ENCODE results near the gene LRFN2.

Gene LRFN2

GRCh38 chr6:40538556-40538955 lies 48.6 kb downstream of the LRFN2 start:
- H3K4me1 ChIP-seq (ENCODE audit: control insufficient read depth in 1 of 2, insufficient read depth in 2 of 2, low read length in 2 of 2): no peaks in the 10 kb centered on the region
- H3K27me3 ChIP-seq (ENCODE audit: control insufficient read depth in 1 of 2, insufficient read depth in 2 of 2, low read length in 2 of 2): peaks cover 0 to 14% of the 10 kb centered on the region in 2 donors
- H3K4me3 ChIP-seq (ENCODE audit: low read depth in 1 of 2, low read length in 2 of 2): no peak overlapping the region
- H3K9me3 ChIP-seq (ENCODE audit: control insufficient read depth in 1 of 2, low read length in 2 of 2): no peaks in the 10 kb centered on the region
- no peaks in the 10 kb centered on the region for H3K36me3 ChIP-seq (ENCODE audit: control insufficient read depth in 1 of 2, insufficient read depth in 2 of 2, low read length in 2 of 2)
- H3K9ac ChIP-seq (ENCODE audit: low read depth in 1 of 2, low read length in 2 of 2): no peak overlapping the region
- H3K27ac ChIP-seq (ENCODE audit: low read depth, low read length): no peak overlapping the region

GRCh38 chr6:40537446-40537845 lies 49.7 kb downstream of the LRFN2 start:
- H3K36me3 ChIP-seq (ENCODE audit: control insufficient read depth in 1 of 2, insufficient read depth in 2 of 2, low read length in 2 of 2): no peaks in the 10 kb centered on the region
- H3K27ac ChIP-seq (ENCODE audit: low read depth, low read length): no peak overlapping the region
- no peak overlapping the region for H3K4me3 ChIP-seq (ENCODE audit: low read depth in 1 of 2, low read length in 2 of 2)
- no peaks in the 10 kb centered on the region for H3K4me1 ChIP-seq (ENCODE audit: control insufficient read depth in 1 of 2, insufficient read depth in 2 of 2, low read length in 2 of 2)
- peaks cover 0 to 14% of the 10 kb centered on the region in 2 donors for H3K27me3 ChIP-seq (ENCODE audit: control insufficient read depth in 1 of 2, insufficient read depth in 2 of 2, low read length in 2 of 2)
- H3K9me3 ChIP-seq (ENCODE audit: control insufficient read depth in 1 of 2, low read length in 2 of 2): no peaks in the 10 kb centered on the region
- H3K9ac ChIP-seq (ENCODE audit: low read depth in 1 of 2, low read length in 2 of 2): no peak overlapping the region

- Histone ChIP-seq H3K4me1 (ENCODE audit: control insufficient read depth in 1 of 2, insufficient read depth in 2 of 2, low read length in 2 of 2) (no peaks in the 10 kb centered on the region), H3K27me3 (ENCODE audit: control insufficient read depth in 1 of 2, insufficient read depth in 2 of 2, low read length in 2 of 2) (peaks cover 0 to 14% of the 10 kb centered on the region in 2 donors), H3K4me3 (ENCODE audit: low read depth in 1 of 2, low read length in 2 of 2) (no peak overlapping the region), H3K27ac (ENCODE audit: low read depth, low read length) (no peak overlapping the region), H3K36me3 (ENCODE audit: control insufficient read depth in 1 of 2, insufficient read depth in 2 of 2, low read length in 2 of 2) (no peaks in the 10 kb centered on the region), H3K9ac (ENCODE audit: low read depth in 1 of 2, low read length in 2 of 2) (no peak overlapping the region), H3K9me3 (ENCODE audit: control insufficient read depth in 1 of 2, low read length in 2 of 2) (no peaks in the 10 kb centered on the region)
Measured at GRCh38 chr6:40536442-40536841, 50.7 kb downstream of the LRFN2 start.

GRCh38 chr6:40535819-40536380 lies 51.3 kb downstream of the LRFN2 start:
- H3K4me3 ChIP-seq (ENCODE audit: low read depth in 1 of 2, low read length in 2 of 2): no peak overlapping the region
- peaks cover 0 to 13% of the 10 kb centered on the region in 2 donors for H3K27me3 ChIP-seq (ENCODE audit: control insufficient read depth in 1 of 2, insufficient read depth in 2 of 2, low read length in 2 of 2)
- no peaks in the 10 kb centered on the region for H3K9me3 ChIP-seq (ENCODE audit: control insufficient read depth in 1 of 2, low read length in 2 of 2)
- H3K36me3 ChIP-seq (ENCODE audit: control insufficient read depth in 1 of 2, insufficient read depth in 2 of 2, low read length in 2 of 2): no peaks in the 10 kb centered on the region
- no peak overlapping the region for H3K27ac ChIP-seq (ENCODE audit: low read depth, low read length)
- no peaks in the 10 kb centered on the region for H3K4me1 ChIP-seq (ENCODE audit: control insufficient read depth in 1 of 2, insufficient read depth in 2 of 2, low read length in 2 of 2)
- no peak overlapping the region for H3K9ac ChIP-seq (ENCODE audit: low read depth in 1 of 2, low read length in 2 of 2)

- H3K27ac ChIP-seq (ENCODE audit: low read depth, low read length): no peak overlapping the region
- no peaks in the 10 kb centered on the region for H3K9me3 ChIP-seq (ENCODE audit: control insufficient read depth in 1 of 2, low read length in 2 of 2)
- H3K36me3 ChIP-seq (ENCODE audit: control insufficient read depth in 1 of 2, insufficient read depth in 2 of 2, low read length in 2 of 2): no peaks in the 10 kb centered on the region
- peaks cover 0 to 6% of the 10 kb centered on the region in 2 donors for H3K27me3 ChIP-seq (ENCODE audit: control insufficient read depth in 1 of 2, insufficient read depth in 2 of 2, low read length in 2 of 2)
- no peak overlapping the region for H3K9ac ChIP-seq (ENCODE audit: low read depth in 1 of 2, low read length in 2 of 2)
- H3K4me3 ChIP-seq (ENCODE audit: low read depth in 1 of 2, low read length in 2 of 2): no peak overlapping the region
- no peaks in the 10 kb centered on the region for H3K4me1 ChIP-seq (ENCODE audit: control insufficient read depth in 1 of 2, insufficient read depth in 2 of 2, low read length in 2 of 2)
Measured at GRCh38 chr6:40535110-40535818, 51.9 kb downstream of the LRFN2 start.

- Histone ChIP-seq H3K9ac (ENCODE audit: low read depth in 1 of 2, low read length in 2 of 2) (no peak overlapping the region), H3K27ac (ENCODE audit: low read depth, low read length) (no peak overlapping the region), H3K4me1 (ENCODE audit: control insufficient read depth in 1 of 2, insufficient read depth in 2 of 2, low read length in 2 of 2) (peaks cover 6 to 13% of the 10 kb centered on the region in 2 donors), H3K27me3 (ENCODE audit: control insufficient read depth in 1 of 2, insufficient read depth in 2 of 2, low read length in 2 of 2) (peaks cover 0 to 2% of the 10 kb centered on the region in 2 donors), H3K4me3 (ENCODE audit: low read depth in 1 of 2, low read length in 2 of 2) (no peak overlapping the region), H3K36me3 (ENCODE audit: control insufficient read depth in 1 of 2, insufficient read depth in 2 of 2, low read length in 2 of 2) (no peaks in the 10 kb centered on the region), H3K9me3 (ENCODE audit: control insufficient read depth in 1 of 2, low read length in 2 of 2) (no peaks in the 10 kb centered on the region)
Measured at GRCh38 chr6:40532349-40533000, 54.7 kb downstream of the LRFN2 start.

- Histone ChIP-seq H3K27ac (ENCODE audit: low read depth, low read length) (no peak overlapping the region), H3K4me1 (ENCODE audit: control insufficient read depth in 1 of 2, insufficient read depth in 2 of 2, low read length in 2 of 2) (peaks cover 13 to 15% of the 10 kb centered on the region in 2 donors), H3K36me3 (ENCODE audit: control insufficient read depth in 1 of 2, insufficient read depth in 2 of 2, low read length in 2 of 2) (no peaks in the 10 kb centered on the region), H3K9ac (ENCODE audit: low read depth in 1 of 2, low read length in 2 of 2) (no peak overlapping the region), H3K9me3 (ENCODE audit: control insufficient read depth in 1 of 2, low read length in 2 of 2) (no peaks in the 10 kb centered on the region), H3K4me3 (ENCODE audit: low read depth in 1 of 2, low read length in 2 of 2) (no peak overlapping the region), H3K27me3 (ENCODE audit: control insufficient read depth in 1 of 2, insufficient read depth in 2 of 2, low read length in 2 of 2) (no peaks in the 10 kb centered on the region)
Measured at GRCh38 chr6:40529919-40530318, 57.2 kb downstream of the LRFN2 start.

- Histone ChIP-seq H3K27ac (ENCODE audit: low read depth, low read length) (no peak overlapping the region), H3K36me3 (ENCODE audit: control insufficient read depth in 1 of 2, insufficient read depth in 2 of 2, low read length in 2 of 2) (no peaks in the 10 kb centered on the region), H3K9me3 (ENCODE audit: control insufficient read depth in 1 of 2, low read length in 2 of 2) (no peaks in the 10 kb centered on the region), H3K9ac (ENCODE audit: low read depth in 1 of 2, low read length in 2 of 2) (no peak overlapping the region), H3K4me3 (ENCODE audit: low read depth in 1 of 2, low read length in 2 of 2) (no peak overlapping the region), H3K27me3 (ENCODE audit: control insufficient read depth in 1 of 2, insufficient read depth in 2 of 2, low read length in 2 of 2) (no peaks in the 10 kb centered on the region), H3K4me1 (ENCODE audit: control insufficient read depth in 1 of 2, insufficient read depth in 2 of 2, low read length in 2 of 2) (peaks cover 13 to 15% of the 10 kb centered on the region in 2 donors)
Measured at GRCh38 chr6:40529040-40529439, 58.1 kb downstream of the LRFN2 start.

- no peaks in the 10 kb centered on the region for H3K36me3 ChIP-seq (ENCODE audit: control insufficient read depth in 1 of 2, insufficient read depth in 2 of 2, low read length in 2 of 2)
- H3K27ac ChIP-seq (ENCODE audit: low read depth, low read length): no peak overlapping the region
- no peaks in the 10 kb centered on the region for H3K9me3 ChIP-seq (ENCODE audit: control insufficient read depth in 1 of 2, low read length in 2 of 2)
- peaks cover 13 to 15% of the 10 kb centered on the region in 2 donors for H3K4me1 ChIP-seq (ENCODE audit: control insufficient read depth in 1 of 2, insufficient read depth in 2 of 2, low read length in 2 of 2)
- no peak overlapping the region for H3K4me3 ChIP-seq (ENCODE audit: low read depth in 1 of 2, low read length in 2 of 2)
- H3K27me3 ChIP-seq (ENCODE audit: control insufficient read depth in 1 of 2, insufficient read depth in 2 of 2, low read length in 2 of 2): no peaks in the 10 kb centered on the region
- H3K9ac ChIP-seq (ENCODE audit: low read depth in 1 of 2, low read length in 2 of 2): no peak overlapping the region
Measured at GRCh38 chr6:40528051-40528450, 59.1 kb downstream of the LRFN2 start.

- Histone ChIP-seq H3K9me3 (ENCODE audit: control insufficient read depth in 1 of 2, low read length in 2 of 2) (no peaks in the 10 kb centered on the region), H3K9ac (ENCODE audit: low read depth in 1 of 2, low read length in 2 of 2) (no peak overlapping the region), H3K4me1 (ENCODE audit: control insufficient read depth in 1 of 2, insufficient read depth in 2 of 2, low read length in 2 of 2) (peaks cover 13 to 16% of the 10 kb centered on the region in 2 donors), H3K27ac (ENCODE audit: low read depth, low read length) (no peak overlapping the region), H3K4me3 (ENCODE audit: low read depth in 1 of 2, low read length in 2 of 2) (no peak overlapping the region), H3K27me3 (ENCODE audit: control insufficient read depth in 1 of 2, insufficient read depth in 2 of 2, low read length in 2 of 2) (no peaks in the 10 kb centered on the region), H3K36me3 (ENCODE audit: control insufficient read depth in 1 of 2, insufficient read depth in 2 of 2, low read length in 2 of 2) (no peaks in the 10 kb centered on the region)
Measured at GRCh38 chr6:40526036-40526435, 61.1 kb downstream of the LRFN2 start.
